ENCODE results near the gene PDE10A.

Gene PDE10A

GRCh38 chr6:165678904-165679303 is 15.9 kb upstream of the PDE10A start:
- no peaks in the 10 kb centered on the region for H3K4me1 ChIP-seq (ENCODE audit: control insufficient read depth in 2 of 2, insufficient read depth in 2 of 2, low read length in 2 of 2)
- H3K27me3 ChIP-seq (ENCODE audit: control insufficient read depth in 2 of 2, insufficient read depth in 2 of 2, low read length in 2 of 2), result no peaks in the 10 kb centered on the region
- H3K27ac ChIP-seq (ENCODE audit: low read depth in 2 of 2, low read length in 2 of 2), result no peak overlapping the region
- no peak overlapping the region for H3K9ac ChIP-seq (ENCODE audit: low read depth in 1 of 2, low read length in 2 of 2)
- no peak overlapping the region for H3K4me3 ChIP-seq (ENCODE audit: low read length in 2 of 2)
- no peaks in the 10 kb centered on the region for H3K9me3 ChIP-seq (ENCODE audit: control insufficient read depth in 2 of 2, low read length in 2 of 2)
- no peaks in the 10 kb centered on the region for H3K36me3 ChIP-seq (ENCODE audit: control insufficient read depth in 2 of 2, insufficient read depth in 2 of 2, low read length in 2 of 2)

DNA sequence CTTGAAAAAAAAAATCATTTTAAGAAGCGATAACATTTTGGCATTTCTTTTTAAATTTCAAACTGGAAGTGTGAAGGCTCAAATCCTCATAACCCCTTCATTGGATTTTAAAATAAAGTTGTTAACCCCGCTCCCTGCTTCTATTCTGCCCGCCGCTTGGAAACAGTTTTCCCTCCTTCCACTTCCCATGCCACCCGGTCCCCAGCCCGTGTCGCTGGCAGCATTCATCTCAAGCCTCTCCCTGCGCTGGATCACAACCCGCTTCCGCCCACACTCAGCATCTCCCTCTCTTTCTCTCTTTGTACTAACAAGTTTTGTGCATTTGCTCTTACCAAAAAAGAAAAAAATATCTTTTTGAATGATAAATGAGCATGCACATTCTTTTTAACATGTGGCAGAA is 15.4 kb upstream of the PDE10A start:
- no peak overlapping the region for H3K27ac ChIP-seq (ENCODE audit: low read depth in 2 of 2, low read length in 2 of 2)
- no peaks in the 10 kb centered on the region for H3K4me1 ChIP-seq (ENCODE audit: control insufficient read depth in 2 of 2, insufficient read depth in 2 of 2, low read length in 2 of 2)
- no peaks in the 10 kb centered on the region for H3K27me3 ChIP-seq (ENCODE audit: control insufficient read depth in 2 of 2, insufficient read depth in 2 of 2, low read length in 2 of 2)
- no peak overlapping the region for H3K9ac ChIP-seq (ENCODE audit: low read depth in 1 of 2, low read length in 2 of 2)
- no peaks in the 10 kb centered on the region for H3K36me3 ChIP-seq (ENCODE audit: control insufficient read depth in 2 of 2, insufficient read depth in 2 of 2, low read length in 2 of 2)
- no peaks in the 10 kb centered on the region for H3K9me3 ChIP-seq (ENCODE audit: control insufficient read depth in 2 of 2, low read length in 2 of 2)
- H3K4me3 ChIP-seq (ENCODE audit: low read length in 2 of 2), result no peak overlapping the region

DNA sequence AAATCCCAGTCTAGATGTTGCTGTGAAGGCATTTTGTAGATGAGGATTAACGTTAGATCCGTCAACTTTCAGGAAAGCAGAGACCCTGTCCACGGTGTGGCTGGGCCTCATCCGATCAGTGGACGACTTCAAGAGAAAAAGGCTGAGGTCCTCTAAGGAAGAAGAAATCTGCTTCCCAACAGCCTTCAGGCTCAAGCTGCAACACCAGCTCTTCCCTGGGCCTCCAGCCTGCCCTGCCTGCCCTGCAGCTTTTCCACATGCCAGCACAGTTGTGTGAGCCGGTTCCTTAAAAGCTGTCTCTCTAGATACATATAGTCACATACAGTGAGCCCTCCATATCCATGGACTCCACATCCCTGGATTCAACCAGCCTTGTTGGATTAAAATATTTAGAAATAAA is 14.1 kb upstream of the PDE10A start:
- H3K27ac ChIP-seq (ENCODE audit: low read depth in 2 of 2, low read length in 2 of 2), result no peak overlapping the region
- H3K4me1 ChIP-seq (ENCODE audit: control insufficient read depth in 2 of 2, insufficient read depth in 2 of 2, low read length in 2 of 2), result no peaks in the 10 kb centered on the region
- no peak overlapping the region for H3K9ac ChIP-seq (ENCODE audit: low read depth in 1 of 2, low read length in 2 of 2)
- no peaks in the 10 kb centered on the region for H3K36me3 ChIP-seq (ENCODE audit: control insufficient read depth in 2 of 2, insufficient read depth in 2 of 2, low read length in 2 of 2)
- no peak overlapping the region for H3K4me3 ChIP-seq (ENCODE audit: low read length in 2 of 2)
- no peaks in the 10 kb centered on the region for H3K27me3 ChIP-seq (ENCODE audit: control insufficient read depth in 2 of 2, insufficient read depth in 2 of 2, low read length in 2 of 2)
- no peaks in the 10 kb centered on the region for H3K9me3 ChIP-seq (ENCODE audit: control insufficient read depth in 2 of 2, low read length in 2 of 2)

GRCh38 chr6:165676435-165677068 is 13.5 kb upstream of the PDE10A start:
- no peak overlapping the region for H3K9ac ChIP-seq (ENCODE audit: low read depth in 1 of 2, low read length in 2 of 2)
- no peak overlapping the region for H3K4me3 ChIP-seq (ENCODE audit: low read length in 2 of 2)
- no peaks in the 10 kb centered on the region for H3K36me3 ChIP-seq (ENCODE audit: control insufficient read depth in 2 of 2, insufficient read depth in 2 of 2, low read length in 2 of 2)
- H3K4me1 ChIP-seq (ENCODE audit: control insufficient read depth in 2 of 2, insufficient read depth in 2 of 2, low read length in 2 of 2), result no peaks in the 10 kb centered on the region
- no peaks in the 10 kb centered on the region for H3K9me3 ChIP-seq (ENCODE audit: control insufficient read depth in 2 of 2, low read length in 2 of 2)
- no peak overlapping the region for H3K27ac ChIP-seq (ENCODE audit: low read depth in 2 of 2, low read length in 2 of 2)
- no peaks in the 10 kb centered on the region for H3K27me3 ChIP-seq (ENCODE audit: control insufficient read depth in 2 of 2, insufficient read depth in 2 of 2, low read length in 2 of 2)

DNA sequence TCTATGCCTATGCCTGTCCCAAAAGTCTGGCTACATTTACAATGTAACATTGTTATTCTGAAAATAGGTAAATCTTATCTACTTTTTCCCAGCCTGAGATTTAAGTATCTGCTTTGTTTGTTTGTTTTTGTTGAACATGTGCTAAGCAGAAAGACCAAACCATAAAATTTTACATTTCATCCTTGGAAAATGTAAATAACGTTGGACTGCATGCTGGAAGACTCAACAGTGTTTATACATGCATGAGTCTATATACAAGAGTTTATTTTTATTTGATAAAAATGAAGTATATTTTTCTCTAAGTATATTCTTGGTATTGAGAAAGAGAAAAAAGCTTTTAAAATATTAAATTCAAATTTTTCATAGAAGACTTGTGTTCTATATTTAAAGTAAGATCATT is 12.1 kb upstream of the PDE10A start:
- Histone ChIP-seq H3K36me3 (ENCODE audit: control insufficient read depth in 2 of 2, insufficient read depth in 2 of 2, low read length in 2 of 2) (no peaks in the 10 kb centered on the region), H3K4me3 (ENCODE audit: low read length in 2 of 2) (no peak overlapping the region), H3K9ac (ENCODE audit: low read depth in 1 of 2, low read length in 2 of 2) (no peak overlapping the region), H3K27me3 (ENCODE audit: control insufficient read depth in 2 of 2, insufficient read depth in 2 of 2, low read length in 2 of 2) (no peaks in the 10 kb centered on the region), H3K9me3 (ENCODE audit: control insufficient read depth in 2 of 2, low read length in 2 of 2) (no peaks in the 10 kb centered on the region), H3K27ac (ENCODE audit: low read depth in 2 of 2, low read length in 2 of 2) (no peak overlapping the region), H3K4me1 (ENCODE audit: control insufficient read depth in 2 of 2, insufficient read depth in 2 of 2, low read length in 2 of 2) (no peaks in the 10 kb centered on the region)

- H3K9me3 ChIP-seq (ENCODE audit: control insufficient read depth in 2 of 2, low read length in 2 of 2), result no peaks in the 10 kb centered on the region
- no peaks in the 10 kb centered on the region for H3K4me1 ChIP-seq (ENCODE audit: control insufficient read depth in 2 of 2, insufficient read depth in 2 of 2, low read length in 2 of 2)
- H3K36me3 ChIP-seq (ENCODE audit: control insufficient read depth in 2 of 2, insufficient read depth in 2 of 2, low read length in 2 of 2), result no peaks in the 10 kb centered on the region
- no peaks in the 10 kb centered on the region for H3K27me3 ChIP-seq (ENCODE audit: control insufficient read depth in 2 of 2, insufficient read depth in 2 of 2, low read length in 2 of 2)
- no peak overlapping the region for H3K9ac ChIP-seq (ENCODE audit: low read depth in 1 of 2, low read length in 2 of 2)
- H3K27ac ChIP-seq (ENCODE audit: low read depth in 2 of 2, low read length in 2 of 2), result no peak overlapping the region
- no peak overlapping the region for H3K4me3 ChIP-seq (ENCODE audit: low read length in 2 of 2)
Measured at GRCh38 chr6:165674155-165675029, 11.4 kb upstream of the PDE10A start.

- Histone ChIP-seq H3K4me1 (ENCODE audit: control insufficient read depth in 2 of 2, insufficient read depth in 2 of 2, low read length in 2 of 2) (no peaks in the 10 kb centered on the region), H3K36me3 (ENCODE audit: control insufficient read depth in 2 of 2, insufficient read depth in 2 of 2, low read length in 2 of 2) (no peaks in the 10 kb centered on the region), H3K27me3 (ENCODE audit: control insufficient read depth in 2 of 2, insufficient read depth in 2 of 2, low read length in 2 of 2) (peaks cover 5 to 6% of the 10 kb centered on the region in 2 donors), H3K9ac (ENCODE audit: low read depth in 1 of 2, low read length in 2 of 2) (no peak overlapping the region), H3K4me3 (ENCODE audit: low read length in 2 of 2) (no peak overlapping the region), H3K9me3 (ENCODE audit: control insufficient read depth in 2 of 2, low read length in 2 of 2) (no peaks in the 10 kb centered on the region), H3K27ac (ENCODE audit: low read depth in 2 of 2, low read length in 2 of 2) (no peak overlapping the region)
Measured at GRCh38 chr6:165671222-165671768, 8.3 kb upstream of the PDE10A start.

DNA sequence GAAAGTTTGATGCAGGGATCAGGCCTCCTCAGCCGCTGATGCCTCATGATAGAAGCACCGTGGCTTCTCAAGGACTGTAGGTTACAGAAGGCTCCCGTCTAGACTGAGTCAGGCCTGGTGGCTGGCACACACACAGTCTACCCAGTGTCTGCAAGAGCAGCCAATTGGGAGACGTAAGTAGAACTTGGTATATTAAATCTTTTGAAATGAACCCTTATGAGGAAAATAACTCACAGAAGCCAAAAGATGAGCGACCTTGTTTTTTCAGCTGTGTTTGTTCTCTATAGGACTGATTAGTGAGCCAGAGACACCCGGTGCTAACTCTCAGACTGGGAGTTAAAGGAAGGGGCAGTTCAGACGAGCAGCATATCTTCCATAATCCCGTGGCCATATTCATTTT is 5.9 kb upstream of the PDE10A start:
- no peak overlapping the region for H3K27ac ChIP-seq (ENCODE audit: low read depth in 2 of 2, low read length in 2 of 2)
- peaks cover 13 to 19% of the 10 kb centered on the region in 2 donors for H3K27me3 ChIP-seq (ENCODE audit: control insufficient read depth in 2 of 2, insufficient read depth in 2 of 2, low read length in 2 of 2)
- H3K4me3 ChIP-seq (ENCODE audit: low read length in 2 of 2), result no peak overlapping the region
- no peaks in the 10 kb centered on the region for H3K9me3 ChIP-seq (ENCODE audit: control insufficient read depth in 2 of 2, low read length in 2 of 2)
- no peak overlapping the region for H3K9ac ChIP-seq (ENCODE audit: low read depth in 1 of 2, low read length in 2 of 2)
- no peaks in the 10 kb centered on the region for H3K36me3 ChIP-seq (ENCODE audit: control insufficient read depth in 2 of 2, insufficient read depth in 2 of 2, low read length in 2 of 2)
- H3K4me1 ChIP-seq (ENCODE audit: control insufficient read depth in 2 of 2, insufficient read depth in 2 of 2, low read length in 2 of 2), result peaks cover 0 to 4% of the 10 kb centered on the region in 2 donors

DNA sequence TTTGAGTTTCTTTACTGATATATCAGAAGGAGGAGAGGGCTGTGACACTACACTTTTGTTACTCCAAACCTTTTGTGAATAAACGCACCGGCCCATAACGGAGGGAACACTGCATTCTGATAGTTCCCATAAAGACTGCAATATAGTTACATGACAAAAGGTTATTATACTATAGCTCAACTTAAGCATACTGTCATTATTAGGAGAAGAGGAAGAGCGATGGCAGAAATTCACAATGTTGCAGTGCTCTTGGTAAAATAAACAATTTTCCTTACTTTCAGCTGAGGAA is 2.3 kb upstream of the PDE10A start:
- Histone ChIP-seq H3K9me3 (ENCODE audit: control insufficient read depth in 2 of 2, low read length in 2 of 2) (no peaks in the 10 kb centered on the region), H3K9ac (ENCODE audit: low read depth in 1 of 2, low read length in 2 of 2) (no peak overlapping the region), H3K4me3 (ENCODE audit: low read length in 2 of 2) (no peak overlapping the region), H3K27me3 (ENCODE audit: control insufficient read depth in 2 of 2, insufficient read depth in 2 of 2, low read length in 2 of 2) (peaks cover 17 to 25% of the 10 kb centered on the region in 2 donors), H3K27ac (ENCODE audit: low read depth in 2 of 2, low read length in 2 of 2) (no peak overlapping the region), H3K36me3 (ENCODE audit: control insufficient read depth in 2 of 2, insufficient read depth in 2 of 2, low read length in 2 of 2) (no peaks in the 10 kb centered on the region), H3K4me1 (ENCODE audit: control insufficient read depth in 2 of 2, insufficient read depth in 2 of 2, low read length in 2 of 2) (peaks cover 0 to 8% of the 10 kb centered on the region in 2 donors)

GRCh38 chr6:165664559-165665383 is 1.7 kb upstream of the PDE10A start:
- H3K36me3 ChIP-seq (ENCODE audit: control insufficient read depth in 2 of 2, insufficient read depth in 2 of 2, low read length in 2 of 2), result no peaks in the 10 kb centered on the region
- H3K4me1 ChIP-seq (ENCODE audit: control insufficient read depth in 2 of 2, insufficient read depth in 2 of 2, low read length in 2 of 2), result peaks cover 0 to 8% of the 10 kb centered on the region in 2 donors
- H3K27me3 ChIP-seq (ENCODE audit: control insufficient read depth in 2 of 2, insufficient read depth in 2 of 2, low read length in 2 of 2), result peaks cover 17 to 29% of the 10 kb centered on the region in 2 donors
- H3K27ac ChIP-seq (ENCODE audit: low read depth in 2 of 2, low read length in 2 of 2), result no peak overlapping the region
- no peak overlapping the region for H3K4me3 ChIP-seq (ENCODE audit: low read length in 2 of 2)
- H3K9me3 ChIP-seq (ENCODE audit: control insufficient read depth in 2 of 2, low read length in 2 of 2), result no peaks in the 10 kb centered on the region
- H3K9ac ChIP-seq (ENCODE audit: low read depth in 1 of 2, low read length in 2 of 2), result no peak overlapping the region

Data from mucosa of rectum (tissue), 2 donors.